HG03342 (cell line): ENCODE measurements around the gene MTTP.

Source experiments
- ATAC-seq: cut with Tn5 transposase; IDR thresholded peaks from one replicate; pipeline ENCODE4 v1.9.1; 2021; ENCODE audit warnings: mild to moderate bottlenecking, moderate library complexity; ENCODE audit not compliant: unreplicated experiment

MTTP gene

DNA sequence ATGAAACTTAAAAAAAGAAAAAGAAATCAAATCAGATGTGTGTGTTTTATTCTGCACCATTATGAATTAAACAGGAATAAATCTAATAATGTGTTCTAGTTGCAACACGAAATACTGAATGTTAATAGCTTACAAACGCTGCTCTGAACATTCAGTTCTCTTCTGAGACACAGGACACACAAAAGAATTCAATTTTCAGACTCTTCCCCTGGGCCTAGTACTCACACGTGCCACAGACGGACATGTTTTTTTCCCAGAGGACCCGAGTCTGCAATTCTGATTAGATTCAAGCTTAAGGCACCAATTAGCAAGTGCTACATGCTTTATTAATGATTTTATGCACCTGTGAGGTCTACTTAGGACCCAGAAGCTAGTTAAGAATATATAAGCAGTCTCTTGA is 62.5 kb downstream of the MTTP start:
- ATAC-seq: no peak

GRCh38 chr4:99640676-99641075 is 66.1 kb downstream of the MTTP start:
- ATAC-seq: no peak

DNA sequence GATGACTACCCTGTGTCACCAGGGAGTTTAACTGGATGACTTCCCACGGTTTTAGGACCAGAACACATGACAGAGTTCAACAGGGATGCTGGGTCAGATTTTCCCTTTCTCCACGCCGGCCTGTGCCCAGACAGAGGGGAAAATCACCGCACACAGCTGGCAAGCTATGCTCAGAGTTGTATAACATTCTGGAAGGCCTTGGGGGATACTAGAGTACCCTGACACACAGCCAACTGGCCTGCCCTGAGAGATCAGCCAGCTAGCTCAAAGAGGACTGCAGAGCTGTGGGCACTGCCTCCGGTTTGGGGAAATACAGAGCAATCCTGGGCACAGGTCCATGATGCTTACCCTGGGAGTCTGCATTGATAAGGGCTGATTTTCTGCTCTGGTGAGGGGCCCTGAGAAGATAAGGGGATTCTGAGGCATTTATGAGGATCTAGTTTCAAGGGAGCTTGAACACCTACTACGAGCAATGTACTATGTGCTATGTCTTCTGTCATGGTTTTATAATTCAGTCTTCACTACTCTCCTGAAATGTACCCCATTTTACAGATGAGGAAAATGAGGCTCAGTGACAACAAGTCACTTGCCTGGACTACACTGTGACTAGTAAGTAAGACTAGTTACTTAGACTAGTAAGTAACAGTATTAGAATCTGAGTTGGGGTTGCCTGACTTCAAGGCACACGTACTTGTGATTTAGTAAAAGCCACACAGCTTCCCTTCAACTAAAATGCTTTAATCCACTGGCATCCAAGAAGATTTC is 68.3 kb downstream of the MTTP start:
- no peak for ATAC-seq

DNA sequence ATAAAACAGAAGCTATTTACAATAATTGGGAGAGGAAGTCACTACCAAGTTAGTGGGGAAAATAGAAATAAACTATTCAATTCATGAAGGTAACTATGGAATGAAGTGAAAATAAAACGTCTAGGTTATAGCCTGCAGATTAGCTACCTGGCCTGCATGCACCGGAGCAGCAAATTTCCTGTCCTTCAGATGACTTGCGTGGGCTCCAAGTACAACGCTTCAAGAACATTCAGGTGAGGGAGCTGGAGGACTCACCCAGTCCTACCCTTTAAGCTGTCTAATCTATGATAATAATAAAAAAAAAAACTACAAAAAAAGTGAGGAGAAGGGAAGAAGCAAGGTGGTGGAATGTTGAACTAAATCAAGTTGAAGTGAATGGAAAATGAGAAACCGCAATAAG is 69.8 kb downstream of the MTTP start:
- ATAC-seq: no peak

- no peak for ATAC-seq
Observed at GRCh38 chr4:99645036-99645435, 70.4 kb downstream of the MTTP start.

GRCh38 chr4:99645638-99646037 is 71.0 kb downstream of the MTTP start:
- ATAC-seq: no peak

GRCh38 chr4:99647071-99647470 is 72.4 kb downstream of the MTTP start:
- no peak for ATAC-seq

DNA sequence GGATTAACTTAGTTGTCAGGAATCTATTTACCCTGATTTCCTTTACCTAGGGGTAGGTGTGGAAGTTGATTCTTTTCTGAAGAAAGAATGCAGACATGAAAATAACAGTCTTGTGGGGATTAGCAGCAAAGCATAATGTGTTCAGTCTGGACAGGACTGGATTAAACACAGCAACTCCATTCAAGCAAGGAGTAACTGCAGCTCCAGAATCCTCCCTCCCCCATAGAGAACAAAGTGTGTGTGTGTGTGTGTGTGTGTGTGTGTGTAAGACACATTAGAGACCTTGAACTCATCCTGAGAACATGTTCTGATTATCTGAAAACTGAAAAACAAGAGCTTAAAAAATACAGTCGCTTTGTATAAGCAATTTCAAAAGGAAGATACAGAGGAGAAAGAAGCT is 73.7 kb downstream of the MTTP start:
- no peak for ATAC-seq

GRCh38 chr4:99649208-99649607 is 74.6 kb downstream of the MTTP start:
- ATAC-seq: no peak

DNA sequence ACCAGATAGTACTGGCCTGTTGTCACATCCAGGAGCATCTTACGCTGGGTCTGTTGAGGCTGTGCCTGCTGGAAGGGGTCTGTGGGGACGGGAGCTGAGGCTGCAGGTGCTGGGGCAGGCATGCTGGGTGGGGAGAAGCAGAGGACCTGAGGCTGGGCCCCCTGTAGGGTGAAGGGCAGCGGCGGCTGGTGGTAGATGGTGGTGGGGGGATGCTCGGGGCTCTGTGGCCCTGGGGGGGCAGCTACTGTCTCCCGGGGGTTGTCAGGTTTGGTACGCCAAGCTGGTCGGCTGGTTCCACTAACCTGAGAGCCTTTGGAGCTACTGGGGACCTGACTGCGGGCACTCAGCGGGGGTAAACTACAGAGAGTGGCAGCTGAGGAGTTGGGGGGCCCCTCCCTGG is 75.2 kb downstream of the MTTP start:
- ATAC-seq: no peak

DNA sequence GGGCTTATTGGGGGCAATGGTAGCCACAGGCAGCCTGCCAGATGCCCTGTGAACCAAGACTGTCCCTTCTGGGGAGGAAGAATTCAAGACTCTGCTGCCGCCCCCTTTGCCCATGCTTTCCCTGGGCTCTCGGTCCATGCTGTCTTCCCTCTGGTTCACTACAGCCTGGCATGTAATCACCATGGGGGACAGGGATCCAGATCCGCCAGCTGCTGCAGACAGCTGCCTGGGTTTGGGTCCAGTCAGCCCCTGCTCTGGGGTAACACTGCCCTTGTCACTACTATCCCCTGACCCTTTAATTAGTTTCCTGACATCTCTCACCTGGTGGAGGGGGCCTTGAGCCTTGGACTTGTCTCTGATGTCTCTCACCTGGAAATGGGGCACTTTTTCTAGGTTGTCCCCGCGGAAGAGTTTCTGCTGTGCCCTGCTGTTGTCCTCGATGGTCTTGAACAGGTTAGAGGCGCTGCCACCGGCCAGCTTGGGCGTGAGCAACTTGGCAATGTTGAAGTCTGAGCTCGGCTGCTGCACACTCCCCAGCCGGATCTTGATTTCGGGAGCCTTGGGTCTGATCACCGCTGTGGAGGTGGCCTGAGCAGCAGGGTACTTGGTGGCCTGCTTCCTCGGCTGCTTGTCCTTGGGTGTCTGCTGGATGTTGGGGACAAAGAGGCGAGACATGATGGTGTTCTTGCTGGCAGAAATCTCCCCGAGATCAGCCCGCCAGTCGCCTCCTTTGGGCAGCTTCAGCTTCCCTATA is 76.6 kb downstream of the MTTP start:
- no peak for ATAC-seq

- ATAC-seq: no peak
Observed at GRCh38 chr4:99651811-99652485, 77.3 kb downstream of the MTTP start.

DNA sequence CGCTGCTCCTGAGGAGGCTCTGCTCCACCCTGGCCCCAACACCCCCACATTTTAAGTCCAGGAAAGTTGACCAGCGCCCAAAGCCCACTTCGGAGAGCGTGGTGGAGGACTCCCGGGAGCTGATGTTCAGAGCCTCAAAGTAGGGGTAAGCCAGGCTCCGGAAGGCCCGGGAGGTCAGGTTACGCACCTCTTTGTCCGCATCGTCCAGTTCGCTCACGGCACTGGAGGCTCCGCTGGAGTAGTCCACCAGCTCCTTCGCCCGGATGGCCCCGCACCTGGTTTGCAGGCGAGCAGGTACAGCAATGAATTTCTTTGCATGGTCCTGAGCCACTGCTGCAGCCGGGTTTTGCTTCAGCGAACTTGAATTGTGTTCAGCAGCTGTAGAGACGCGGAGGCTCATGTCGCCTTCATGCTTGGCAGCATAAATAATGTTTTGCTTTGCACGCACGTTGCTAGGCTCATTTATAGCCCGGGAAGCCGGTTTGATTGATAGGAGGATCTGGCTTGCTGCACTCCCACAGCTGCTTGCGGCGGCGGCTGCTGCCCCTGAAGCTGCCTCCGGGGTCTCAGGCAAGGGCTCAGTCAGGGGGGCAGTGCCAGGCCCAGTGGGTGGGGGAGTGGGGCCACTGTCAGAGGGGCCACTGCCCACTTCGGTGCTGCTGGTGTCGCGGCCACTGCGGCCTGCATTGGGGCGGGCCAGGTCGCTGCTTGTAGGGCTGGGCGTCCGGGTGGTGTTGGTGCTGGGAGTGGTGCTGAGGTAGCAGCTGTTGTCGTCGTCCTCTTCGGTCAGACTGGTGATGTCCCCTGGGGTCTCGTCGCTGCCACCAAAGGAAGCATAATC is 78.2 kb downstream of the MTTP start:
- no peak for ATAC-seq

- no peak for ATAC-seq
Observed at GRCh38 chr4:99653916-99654315, 79.3 kb downstream of the MTTP start.

GRCh38 chr4:99654361-99654761 is 79.7 kb downstream of the MTTP start:
- no peak for ATAC-seq

DNA sequence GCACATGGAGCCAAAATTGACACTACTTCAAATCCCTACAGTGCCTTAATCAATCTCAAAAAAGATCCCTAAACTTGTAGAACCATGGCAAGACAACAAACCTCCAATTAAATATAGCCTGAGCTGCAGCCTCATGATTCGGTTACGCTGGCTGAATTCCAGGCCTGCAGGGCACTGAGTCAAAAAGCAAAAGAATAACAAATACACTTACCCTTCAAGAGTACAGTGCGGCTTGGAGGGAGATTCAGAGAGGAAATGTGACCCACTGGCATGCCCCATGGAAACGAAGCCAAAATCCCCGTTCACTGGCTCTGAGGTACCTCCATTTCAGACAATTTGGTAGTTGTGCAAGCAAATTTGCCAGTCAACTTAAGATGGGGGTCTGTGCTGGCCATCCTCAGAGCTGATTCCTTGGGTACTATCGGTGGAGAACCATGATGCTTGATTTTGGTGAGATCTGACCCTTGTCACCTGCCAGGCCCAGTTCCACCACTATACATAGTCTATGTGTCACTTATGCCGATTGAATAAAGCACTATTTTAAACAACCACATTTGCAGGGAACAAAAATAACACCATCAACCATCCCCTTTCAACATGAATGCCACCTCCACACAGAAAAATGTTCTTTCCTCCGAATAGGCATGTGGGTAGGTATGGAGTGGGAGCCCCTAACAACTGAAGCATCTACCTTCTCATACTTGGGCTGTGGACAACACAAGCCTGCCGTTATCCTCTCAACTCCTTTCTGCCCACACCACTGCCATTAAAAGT is 80.9 kb downstream of the MTTP start:
- no peak for ATAC-seq

- no peak for ATAC-seq
Observed at GRCh38 chr4:99657798-99658197, 83.2 kb downstream of the MTTP start, which contains the start of gene C4orf54. Gene C4orf54, minus strand, starts transcription at chr4:99657828. Its CDS starts 3,180 bp downstream, at chr4:99654648.

DNA sequence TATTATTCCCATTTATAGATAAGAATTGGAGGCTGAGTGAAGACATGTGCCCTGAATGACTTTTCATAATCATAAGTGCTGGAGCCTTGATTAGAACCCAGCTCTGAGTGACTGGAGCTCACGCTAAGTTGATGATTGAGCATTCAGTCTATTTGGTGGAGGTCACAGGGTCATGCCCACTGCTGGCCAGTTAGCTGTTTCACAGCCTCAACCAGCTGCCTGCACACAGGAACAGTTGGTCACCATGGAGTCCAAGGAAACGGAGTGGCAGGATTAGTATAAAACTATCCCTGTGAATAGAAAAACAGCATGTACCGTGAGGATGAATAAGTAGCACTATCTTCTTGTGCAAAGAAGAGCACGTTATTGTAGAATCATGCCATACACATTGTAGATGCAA is 84.0 kb downstream of the MTTP start:
- ATAC-seq: no peak

GRCh38 chr4:99661907-99662306 is 87.3 kb downstream of the MTTP start:
- ATAC-seq: no peak

GRCh38 chr4:99664716-99665115 is 90.1 kb downstream of the MTTP start:
- no peak for ATAC-seq
